NCI-H526 treated with DMSO at 0.1 percent for 48 hours (cell line): Measurements from ENCODE around the gene CNIH1.
"Not testable (repeated sequence)": the region's sequence is repeated elsewhere in the genome, so short reads cannot be mapped to it uniquely, and the experiment has no call there.

ENCODE experiments used
- DNase-seq: peaks from one replicate; lab custom pipeline; 2025; lab: John Stamatoyannopoulos, UW

CNIH1 gene

DNA sequence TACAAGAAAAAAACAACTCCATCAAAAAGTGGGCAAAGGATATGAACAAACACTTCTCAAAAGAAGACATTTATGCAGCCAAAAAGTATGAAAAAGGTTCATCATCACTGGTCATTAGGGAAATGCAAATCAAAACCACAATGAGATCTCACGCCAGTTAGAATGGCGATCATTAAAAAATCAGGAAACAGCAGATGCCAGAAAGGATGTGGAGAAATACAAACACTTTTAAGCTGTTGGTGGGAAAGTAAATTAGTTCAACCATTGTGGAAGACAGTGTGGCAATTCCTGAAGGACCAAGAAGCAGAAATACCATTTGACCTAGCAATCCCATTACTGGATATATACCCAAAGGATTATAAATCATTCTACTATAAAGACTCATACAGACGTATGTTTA lies 60.6 kb downstream of the CNIH1 start:
- DNase-seq: not testable (repeated sequence)

GRCh38 chr14:54378893-54379292 lies 62.3 kb downstream of the CNIH1 start:
- DNase-seq: peak; percentile 38

DNA sequence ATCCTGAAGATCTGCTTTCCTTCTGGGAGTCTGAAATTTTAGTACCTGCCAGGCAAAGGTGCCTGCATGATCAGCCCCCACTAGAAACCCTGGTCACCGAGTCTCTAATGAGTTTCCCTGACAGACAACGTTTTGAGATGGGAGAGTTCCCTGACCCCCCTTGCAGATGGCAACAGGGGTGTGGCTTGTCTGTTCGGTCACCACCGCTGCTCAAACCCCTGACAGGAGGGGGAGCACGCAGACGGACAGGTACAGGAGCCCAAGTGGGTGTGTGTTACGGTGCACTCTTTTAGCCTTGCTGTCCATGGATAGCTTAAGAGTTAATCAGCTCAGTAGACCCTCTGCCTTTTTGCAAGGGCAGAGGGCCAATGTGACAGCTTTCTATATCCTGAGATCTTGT lies 63.7 kb downstream of the CNIH1 start:
- DNase-seq: no peak

DNA sequence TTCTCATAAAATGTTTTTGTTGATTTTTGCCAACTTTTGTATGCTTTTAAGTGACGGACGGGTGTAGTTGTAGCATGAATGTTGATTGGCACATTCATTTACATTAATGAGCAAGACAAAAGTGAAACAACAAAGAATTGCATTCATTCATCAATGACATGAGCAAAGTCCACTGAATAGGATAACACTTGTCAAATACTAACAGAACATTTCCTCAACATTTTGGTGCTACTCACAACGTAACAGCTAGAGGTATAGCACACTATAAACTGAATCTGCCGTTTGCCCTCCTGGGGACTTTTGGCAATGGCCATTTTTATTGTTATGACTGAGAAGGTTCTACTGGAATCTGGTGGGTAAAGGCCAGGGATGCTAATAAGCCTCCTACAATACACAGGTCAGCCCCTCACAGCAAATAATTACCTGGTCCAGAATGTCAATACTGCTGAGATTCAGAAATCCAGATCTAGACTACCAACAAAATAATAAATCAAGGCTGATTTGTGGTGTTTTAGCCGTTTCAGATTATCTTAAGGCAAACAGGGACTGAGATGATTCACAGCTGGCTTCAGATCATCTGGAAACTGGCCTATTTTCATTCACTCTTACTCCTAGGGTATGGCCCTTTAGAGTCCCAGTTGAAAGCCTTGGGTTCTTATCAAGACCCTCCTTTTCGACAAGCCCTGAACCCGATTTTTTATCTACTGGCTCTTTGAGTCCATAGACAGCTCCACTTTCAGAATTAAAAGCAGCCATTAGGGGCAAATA lies 66.9 kb downstream of the CNIH1 start:
- no peak for DNase-seq
